Spleen (tissue), 7 donors: ENCODE measurements around the gene GABRB1.

Experiments used
- POLR2AphosphoS5 ChIP-seq, 3 donors: sonication (generic); formaldehyde crosslinking; IDR thresholded peaks; one replicate each; pipeline ENCODE4 v1.5.1; 2017; ENCODE audit warnings: antibody characterized with exemption in 3 of 3
- TF ChIP-seq, protein P1 (sequence below), 11 experiments: fragments of 200-600 bp in 7 of 11; fragments of 450-650 bp in 4 of 11; sonication (generic) in 4 of 11; IDR thresholded peaks in 8 of 11; conservative IDR thresholded peaks in 3 of 11; 1 replicate in 7 of 11; 2 replicates in 4 of 11; pipeline versions ENCODE4 v1.4.0 to v1.8.0; 2016 to 2021; ENCODE audit warnings: antibody characterized with exemption in 11 of 11, inconsistent platforms in 4 of 11, mild to moderate bottlenecking in 1 of 11
- donor health status: DM: no; HTN: no; CAD: no; lungs with moderate emphysema.
- donor health status: DM: no; HTN: no; CAD: no.
- donor health status: DM: no; HTN: no; CAD: no.

DNA sequence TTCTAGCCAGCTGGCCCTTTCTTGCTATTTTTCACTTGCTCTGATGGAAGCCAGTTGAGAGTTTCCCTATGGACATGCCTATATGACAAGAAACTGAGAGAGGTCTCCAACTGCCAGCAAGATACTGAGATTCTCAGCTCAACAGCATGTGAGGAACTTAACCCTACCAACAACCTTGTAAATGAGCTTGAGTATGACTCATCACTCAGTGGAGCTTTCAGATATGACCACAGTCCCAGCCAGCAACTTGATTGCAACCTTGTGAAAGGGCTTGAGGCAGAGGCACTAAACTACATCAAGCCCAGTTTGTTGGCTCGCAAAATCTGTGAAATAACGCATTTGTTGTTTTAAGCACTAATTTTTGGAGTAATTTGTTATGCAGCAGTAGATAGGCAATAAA is 256.4 kb downstream of the GABRB1 start:
- TF ChIP-seq, protein P1, sequence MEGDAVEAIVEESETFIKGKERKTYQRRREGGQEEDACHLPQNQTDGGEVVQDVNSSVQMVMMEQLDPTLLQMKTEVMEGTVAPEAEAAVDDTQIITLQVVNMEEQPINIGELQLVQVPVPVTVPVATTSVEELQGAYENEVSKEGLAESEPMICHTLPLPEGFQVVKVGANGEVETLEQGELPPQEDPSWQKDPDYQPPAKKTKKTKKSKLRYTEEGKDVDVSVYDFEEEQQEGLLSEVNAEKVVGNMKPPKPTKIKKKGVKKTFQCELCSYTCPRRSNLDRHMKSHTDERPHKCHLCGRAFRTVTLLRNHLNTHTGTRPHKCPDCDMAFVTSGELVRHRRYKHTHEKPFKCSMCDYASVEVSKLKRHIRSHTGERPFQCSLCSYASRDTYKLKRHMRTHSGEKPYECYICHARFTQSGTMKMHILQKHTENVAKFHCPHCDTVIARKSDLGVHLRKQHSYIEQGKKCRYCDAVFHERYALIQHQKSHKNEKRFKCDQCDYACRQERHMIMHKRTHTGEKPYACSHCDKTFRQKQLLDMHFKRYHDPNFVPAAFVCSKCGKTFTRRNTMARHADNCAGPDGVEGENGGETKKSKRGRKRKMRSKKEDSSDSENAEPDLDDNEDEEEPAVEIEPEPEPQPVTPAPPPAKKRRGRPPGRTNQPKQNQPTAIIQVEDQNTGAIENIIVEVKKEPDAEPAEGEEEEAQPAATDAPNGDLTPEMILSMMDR (IDR thresholded peaks at IDR 0.05 in 8 of 11, conservative IDR thresholded peaks at IDR 0.05 in 3 of 11), result no peak
- no peak for TF ChIP-seq POLR2AphosphoS5 (IDR thresholded peaks at IDR 0.05)
